ENCODE data around the gene STXBP5.

The STXBP5 gene

DNA sequence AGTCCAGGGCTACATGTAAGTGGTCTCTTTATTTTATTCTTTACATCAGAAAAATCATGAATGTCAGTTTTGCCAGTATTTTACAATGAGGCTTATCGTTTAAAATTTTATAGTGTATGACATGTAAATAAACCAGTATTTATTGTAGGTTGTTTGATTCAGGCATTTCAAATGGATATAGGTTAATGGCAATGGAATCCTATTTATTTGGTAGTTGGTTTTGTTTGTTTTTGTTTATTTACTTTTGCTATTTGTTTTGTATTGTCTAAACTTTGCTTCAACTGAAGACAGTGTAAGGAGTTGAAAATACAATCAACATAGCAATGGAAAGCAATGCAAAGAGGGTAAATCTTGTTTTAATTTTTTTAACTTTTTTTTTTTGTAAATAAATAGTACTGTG is 185.2 kb downstream of the STXBP5 start:
- DNase-seq = no peak

DNA sequence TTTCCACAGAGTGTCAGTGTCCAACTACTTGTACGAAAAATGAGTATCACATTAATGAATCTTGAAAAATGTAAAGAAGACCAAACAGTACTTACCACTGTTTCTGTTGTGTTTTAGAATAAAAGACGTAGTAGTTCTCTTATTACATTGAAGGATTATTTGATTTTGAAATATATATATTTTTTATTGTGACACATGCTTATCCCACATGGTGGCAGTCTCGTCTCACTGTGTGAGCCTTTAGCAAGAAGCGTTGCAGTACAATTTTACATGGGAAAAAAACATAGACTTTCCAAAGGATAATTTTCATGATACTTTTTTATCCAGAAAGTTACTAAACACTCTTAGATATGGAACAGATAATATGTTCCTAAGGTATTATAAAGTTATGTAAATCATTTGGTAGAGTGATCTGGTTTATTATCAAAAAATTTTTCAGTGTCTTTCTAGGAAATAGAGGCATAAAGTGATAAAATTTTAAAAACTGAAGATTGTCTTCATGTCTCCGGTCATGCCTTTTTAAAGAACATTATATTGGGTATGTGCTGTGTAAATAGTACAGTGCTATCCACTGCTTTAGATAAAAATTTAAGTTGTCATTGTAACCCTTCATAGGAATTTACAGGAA is 186.8 kb downstream of the STXBP5 start:
- DNase-seq = no peak

DNA sequence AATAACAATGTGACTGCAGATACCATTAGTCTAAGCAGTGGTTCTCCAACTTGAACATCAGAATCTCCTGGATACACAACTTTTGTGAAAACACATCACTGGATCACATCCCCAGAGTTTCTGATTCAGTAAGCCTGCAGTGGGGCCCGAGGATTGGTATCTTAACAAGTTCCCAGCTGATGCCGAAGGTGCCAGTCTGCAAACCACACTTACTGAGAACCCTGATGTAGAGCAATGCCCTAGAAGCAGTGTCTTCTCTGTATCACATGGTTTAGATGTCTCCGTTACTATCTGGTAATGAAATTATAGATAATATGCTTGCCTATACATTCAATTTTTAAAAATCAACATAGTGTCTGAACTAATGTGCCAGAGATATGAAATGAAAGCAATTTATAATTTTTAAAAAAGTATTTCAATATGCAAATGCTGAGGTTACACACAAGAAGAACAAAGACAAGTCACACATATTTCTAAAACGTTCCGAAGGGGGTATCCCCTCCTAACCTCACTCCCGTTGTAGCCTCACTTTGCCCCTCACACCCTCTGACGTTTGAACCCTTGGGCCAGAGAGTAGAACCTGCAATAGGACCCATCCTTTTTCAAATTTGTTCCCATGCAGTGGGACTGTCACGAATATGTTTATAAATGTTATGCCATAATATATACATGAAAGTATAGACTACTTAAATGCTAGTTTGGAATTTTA is 188.9 kb downstream of the STXBP5 start:
- no peak for DNase-seq

DNA sequence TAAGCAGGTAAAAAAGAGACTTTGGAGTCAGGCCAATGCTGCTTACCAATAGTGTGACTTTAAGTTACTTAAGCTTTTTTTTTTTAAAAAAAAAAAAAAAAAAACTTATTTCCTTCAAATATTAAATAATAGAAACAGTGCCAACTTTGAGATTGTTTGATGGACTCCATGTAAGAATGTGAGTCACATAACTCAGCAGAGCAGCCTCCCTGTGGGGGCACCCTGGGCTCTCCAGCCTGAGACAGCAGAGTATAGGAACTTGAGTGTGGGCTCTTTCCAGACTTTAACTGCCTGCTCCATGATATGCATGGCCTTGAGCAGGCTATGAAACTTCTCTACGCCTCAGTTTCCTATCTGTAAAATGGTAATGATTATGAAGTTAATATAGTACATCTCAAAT is 190.9 kb downstream of the STXBP5 start:
- DNase-seq = no peak

DNA sequence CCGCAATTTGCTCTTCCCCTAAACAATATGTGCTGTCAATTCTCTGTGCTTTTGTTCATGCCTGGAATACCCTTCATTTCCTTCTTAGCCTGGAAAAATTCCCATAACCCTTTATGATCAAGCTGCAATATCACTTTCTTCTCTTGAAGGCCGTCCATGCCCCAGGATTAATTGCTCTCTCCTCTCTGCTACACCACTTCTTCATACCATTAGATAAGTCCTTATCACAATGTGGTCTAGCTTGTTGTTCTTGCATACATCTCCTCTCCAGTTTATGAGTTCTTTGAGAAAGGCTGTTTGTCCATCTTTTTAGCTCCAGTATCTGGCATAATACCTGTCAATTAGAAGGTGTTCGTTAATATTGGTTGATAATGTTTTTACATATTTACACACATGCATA is 193.1 kb downstream of the STXBP5 start:
- DNase-seq = no peak

DNA sequence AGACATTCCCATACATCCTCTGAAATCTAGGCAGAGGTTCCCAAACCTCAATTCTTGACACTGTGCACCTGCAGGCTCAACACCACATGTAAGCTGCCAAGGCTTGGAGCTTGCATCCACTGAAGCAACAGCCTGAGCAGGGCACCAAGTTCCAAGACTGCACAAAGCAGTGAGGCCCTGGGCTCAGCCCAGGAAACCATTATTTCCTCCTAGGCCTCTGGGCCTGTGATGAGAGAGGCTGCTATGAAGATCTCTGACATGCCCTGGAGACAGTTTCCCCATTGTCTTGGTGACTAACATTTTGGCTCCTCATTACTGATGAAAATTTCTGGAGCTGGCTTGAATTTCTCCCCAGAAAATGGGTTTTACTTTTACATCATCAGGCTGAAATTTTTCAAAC is 196.8 kb downstream of the STXBP5 start:
- no peak for DNase-seq

DNA sequence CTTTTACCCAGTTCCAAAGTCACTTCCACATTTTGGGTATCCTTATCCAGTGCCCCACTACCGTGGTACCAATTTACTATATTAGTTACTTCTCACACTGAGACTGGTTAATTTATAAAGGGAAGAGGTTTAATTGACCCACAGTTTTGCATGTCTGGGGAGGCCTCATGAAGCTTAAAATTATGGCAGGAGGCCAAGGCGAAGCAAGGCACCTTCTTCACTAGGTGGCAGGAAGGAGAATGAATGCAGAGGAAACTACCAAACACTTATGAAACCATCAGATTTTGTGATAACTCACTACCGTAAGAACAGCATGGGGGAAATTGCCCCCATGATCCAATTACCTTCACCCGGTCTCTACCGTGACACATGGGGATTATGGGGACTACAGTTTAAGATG is 197.6 kb downstream of the STXBP5 start:
- no peak for DNase-seq

DNA sequence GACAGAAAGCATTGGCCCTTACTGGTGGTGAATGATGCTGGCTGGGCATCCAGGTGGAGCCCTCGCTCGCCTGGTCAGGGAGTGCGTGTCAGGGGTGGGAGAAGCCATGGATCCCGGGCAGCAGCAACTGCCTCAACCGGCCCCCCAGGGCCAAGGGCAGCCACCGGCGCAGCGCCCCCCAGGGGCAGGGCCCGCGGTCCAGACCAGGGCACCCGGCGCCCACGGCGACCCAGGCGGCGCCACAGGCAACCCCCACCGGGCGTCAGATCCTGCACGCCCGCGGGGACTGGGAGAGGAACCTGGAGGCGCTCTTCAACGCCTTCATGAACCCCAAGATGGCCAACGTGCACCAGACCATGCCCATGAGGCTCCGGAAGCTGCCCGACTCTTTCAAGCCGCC is 202.6 kb downstream of the STXBP5 start:
- no peak for DNase-seq

DNA sequence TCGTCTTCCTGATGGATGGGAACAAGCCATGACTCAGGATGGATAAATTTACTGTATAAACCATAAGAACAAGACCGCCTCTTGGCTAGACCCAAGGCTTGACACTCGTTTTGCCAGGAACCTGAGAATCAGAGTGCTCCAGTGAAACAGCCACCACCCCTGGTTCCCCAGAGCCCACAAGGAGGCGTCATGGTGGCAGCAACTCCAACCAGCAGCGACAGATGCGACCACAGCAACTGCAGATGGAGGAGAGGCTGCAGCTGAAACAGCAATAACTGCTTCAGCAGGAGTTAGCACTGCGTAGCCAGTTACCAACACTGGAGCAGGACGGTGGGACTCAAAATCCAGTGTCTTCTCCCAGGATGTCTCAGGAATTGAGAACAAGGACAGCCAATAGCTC is 203.4 kb downstream of the STXBP5 start:
- no peak for DNase-seq

DNA sequence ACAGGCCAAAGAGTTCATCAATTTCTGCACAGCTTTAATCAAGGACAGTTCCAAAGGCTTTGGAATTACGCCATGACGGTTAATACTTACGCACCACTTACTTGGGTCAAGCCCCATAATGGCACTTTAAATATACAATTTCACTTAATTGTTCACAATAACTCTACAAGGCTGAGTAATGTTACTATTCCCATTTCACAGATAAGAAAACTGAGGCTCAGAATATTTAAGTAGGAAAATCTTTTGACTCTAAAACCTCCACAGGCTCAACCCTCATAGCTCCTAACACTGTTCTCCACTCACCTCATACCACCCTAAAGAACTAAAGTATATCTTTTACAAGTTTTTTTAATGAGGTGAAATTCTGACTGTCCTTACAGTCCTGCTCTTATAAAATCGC is 212.4 kb downstream of the STXBP5 start:
- no peak for DNase-seq

DNA sequence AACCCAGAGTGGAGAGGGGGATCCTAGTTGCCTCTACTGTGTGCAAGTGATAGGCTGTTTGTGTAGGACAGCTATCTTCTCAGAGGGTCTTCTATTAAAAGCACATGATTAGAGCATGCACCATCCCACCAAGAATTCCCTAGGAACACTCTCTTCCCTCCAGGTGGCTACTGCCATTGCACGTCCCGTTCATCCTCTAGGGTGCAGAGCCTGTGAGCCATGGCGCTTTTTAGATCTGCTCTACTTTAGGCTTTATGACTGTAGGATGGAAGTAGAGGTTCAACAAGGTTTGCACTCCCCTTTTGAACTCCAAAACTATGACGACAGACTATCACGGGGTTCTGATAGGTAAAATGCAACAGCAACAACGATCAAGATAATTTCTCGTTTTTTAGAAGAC is 213.7 kb downstream of the STXBP5 start:
- no peak for DNase-seq

DNA sequence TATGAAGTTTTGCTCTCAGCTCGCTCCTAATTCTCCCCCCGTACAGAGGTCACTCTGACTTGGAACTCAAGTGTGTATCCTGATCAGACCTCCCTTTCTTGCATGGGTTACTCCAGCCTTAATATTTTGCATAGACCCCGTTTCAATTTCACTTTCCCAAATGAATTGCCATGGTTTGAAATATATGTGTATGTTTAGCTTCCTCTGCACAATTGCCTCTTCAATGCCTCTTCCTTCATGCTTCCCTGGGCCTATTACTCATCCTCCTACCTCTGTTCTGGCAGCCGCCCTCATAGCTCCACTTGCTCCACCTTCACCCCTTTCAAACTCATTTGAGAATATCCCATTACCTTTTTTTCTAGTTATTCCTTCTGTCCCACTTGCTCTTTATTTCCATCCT is 214.3 kb downstream of the STXBP5 start:
- no peak for DNase-seq

DNA sequence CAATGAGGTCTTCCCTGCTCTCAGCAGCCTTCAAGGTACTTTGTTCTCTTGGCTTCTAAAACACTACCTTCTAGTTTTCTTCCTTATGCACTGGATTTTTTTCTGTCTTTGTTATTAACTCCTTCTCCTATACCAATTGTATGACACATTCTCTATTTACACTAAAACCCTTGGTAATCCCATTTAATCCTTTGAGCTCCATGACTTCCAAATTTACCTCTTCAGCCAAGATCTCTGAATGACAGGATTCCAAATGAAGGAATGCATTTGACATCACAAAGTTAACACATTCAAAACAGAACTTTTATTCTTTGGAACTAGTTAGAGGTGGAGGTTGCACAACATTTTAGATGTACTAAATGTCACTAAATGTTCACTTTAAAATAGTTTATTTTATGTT is 217.7 kb downstream of the STXBP5 start:
- DNase-seq = no peak

DNA sequence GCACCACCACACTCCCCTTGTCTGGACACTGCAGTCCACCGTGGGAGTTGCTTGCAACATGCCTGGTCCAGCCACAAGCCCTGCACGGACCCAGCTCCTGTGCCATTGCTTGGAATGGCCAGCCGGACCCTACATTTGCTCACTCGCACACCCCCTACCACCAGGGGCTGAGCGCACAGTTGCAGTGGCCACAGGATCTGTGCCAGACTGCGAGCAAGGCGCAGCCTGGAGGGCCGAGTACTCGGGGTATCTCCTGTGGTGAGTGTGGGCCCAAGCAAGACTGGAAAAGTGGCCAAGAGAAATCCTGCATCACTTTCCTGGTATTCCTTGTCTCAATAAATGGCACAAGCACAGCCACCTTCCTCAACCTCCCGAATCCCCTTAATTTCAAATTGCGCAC is 218.9 kb downstream of the STXBP5 start:
- no peak for DNase-seq

DNA sequence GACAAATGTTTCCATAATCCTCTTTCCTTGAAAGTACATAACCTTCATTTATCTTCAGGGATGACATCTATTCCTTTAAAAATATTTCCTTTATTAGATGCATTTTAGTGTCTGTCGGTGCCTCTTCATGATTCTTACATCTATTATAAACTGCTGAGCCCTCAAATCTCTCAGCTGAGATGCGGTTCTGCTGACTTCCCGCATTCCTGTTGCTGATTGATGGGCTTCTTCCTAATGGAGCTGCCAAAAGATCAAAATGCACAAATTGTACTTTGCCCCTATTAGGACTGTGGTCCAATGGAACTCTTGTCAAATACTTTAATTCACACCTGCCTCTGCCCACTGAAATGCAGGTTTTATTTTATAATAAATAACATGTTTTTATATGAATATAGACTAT is 225.6 kb downstream of the STXBP5 start:
- DNase-seq = no peak

DNA sequence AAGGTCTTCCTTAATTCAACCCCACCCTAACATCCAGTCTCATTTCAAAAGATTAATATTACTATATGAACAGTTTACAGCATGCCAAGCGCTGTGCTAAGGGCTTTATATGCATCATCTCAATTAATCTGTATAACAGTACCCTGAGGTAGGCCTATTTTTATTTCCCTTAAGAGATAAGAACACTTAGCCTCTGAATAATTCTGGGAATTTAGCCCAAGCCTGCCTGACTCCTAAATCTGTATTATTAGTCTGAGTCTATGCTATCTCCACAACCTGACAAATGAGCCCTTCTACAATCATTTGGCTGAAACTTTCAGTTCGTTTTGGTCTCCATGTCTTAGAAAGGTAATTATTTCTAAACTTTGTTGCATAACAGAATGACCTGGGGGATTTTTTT is 226.6 kb downstream of the STXBP5 start:
- no peak for DNase-seq

DNA sequence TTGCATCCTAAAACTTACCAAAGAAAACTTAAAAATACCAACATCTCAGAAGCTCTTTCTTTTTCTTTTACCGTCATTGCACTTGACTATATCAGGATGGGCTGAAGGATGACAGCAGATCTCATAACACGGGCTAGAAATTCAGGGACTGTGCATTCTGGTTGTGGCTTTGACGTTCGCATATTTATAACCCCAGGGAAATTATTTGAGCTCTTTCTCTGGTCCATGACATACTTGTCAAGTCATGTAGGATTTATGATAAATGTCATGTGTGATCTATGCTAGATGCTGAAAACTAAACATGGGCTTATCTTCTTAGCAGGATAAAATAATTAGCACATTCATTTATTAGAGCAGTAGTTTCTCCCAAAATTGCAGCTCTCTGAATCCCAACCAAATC is 229.9 kb downstream of the STXBP5 start:
- no peak for DNase-seq

DNA sequence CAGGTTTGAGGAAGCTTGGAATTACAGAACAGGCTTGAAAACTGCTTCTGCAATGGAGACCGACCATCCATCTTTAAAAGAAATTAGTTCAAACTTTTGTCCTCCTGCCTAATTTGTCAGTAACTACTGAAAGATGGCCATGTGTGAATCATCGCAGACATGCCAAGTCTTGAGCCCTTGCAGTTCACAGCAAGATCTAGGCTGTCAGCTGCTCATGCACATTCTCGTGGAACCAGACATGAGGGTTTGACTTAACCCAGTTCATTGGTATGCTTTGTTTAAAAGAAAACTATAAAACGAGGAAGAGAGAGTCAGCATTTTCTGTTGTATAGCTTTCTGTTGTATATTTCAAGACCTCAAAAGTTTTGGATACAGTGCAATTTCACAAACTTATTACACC is 230.3 kb downstream of the STXBP5 start:
- DNase-seq = no peak

DNA sequence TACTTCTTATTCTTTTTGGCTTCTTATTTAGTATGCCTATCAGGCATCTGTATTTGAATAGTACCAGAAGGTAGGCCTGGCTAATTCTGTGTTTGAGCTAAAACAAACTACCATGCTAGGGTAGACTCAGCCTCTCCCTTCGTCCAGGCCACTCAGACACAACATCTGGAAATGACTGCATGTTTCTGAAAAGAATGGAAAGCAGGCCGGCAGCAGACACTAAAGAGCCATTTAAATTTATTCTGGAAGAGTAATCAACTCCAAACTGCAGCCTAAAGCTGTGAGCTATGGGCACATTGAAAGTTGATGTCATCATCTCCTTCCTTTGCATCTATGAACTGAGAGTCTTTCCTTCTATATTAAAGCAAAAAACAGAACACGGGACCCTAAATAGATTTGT is 233.4 kb downstream of the STXBP5 start:
- DNase-seq = no peak

DNA sequence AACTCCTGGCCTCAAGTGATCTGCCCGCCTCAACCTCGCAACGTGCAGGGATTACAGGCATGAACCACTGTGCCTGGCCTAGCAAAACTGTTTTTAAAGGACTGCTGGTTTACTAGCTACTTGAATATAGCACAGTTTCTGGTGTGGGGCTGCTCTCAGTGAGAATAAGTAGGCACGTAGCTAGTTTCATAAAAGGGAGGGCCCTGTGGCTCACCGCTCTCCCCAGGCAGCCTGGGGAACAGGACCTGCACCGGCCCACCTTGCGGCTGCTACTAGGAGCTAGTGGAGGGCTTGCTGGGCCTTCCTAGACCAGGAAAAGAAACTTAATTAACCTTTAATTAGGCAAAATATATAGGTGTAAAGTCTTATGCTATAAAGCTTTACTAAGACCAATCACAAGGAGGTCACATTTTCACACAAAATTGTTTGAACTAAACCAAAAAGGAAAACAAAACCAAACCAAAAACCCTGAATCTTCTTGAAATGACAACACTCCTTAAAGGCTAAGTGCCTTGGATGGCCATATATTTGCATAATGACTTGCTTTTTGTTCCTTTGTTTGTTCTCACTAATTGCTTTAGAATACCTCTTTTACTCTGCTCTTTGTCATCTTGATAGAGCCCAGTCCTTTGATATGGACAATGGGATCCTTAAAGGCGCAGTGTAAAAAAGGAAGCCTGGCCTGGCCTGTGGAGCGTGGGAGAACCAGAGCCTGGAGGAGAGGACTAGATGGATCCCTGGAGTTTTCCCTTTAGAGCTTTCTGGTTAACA is 234.7 kb downstream of the STXBP5 start:
- DNase-seq = no peak
